HepG2 (cell line): Measurements from ENCODE around the gene RNF213. TPM values are rescaled to one million over a fixed set of nuclear protein-coding genes. Genes with fewer than 3 reads are reported as not detected.
"Not testable (repeated sequence)": the region's sequence is repeated elsewhere in the genome, so short reads cannot be mapped to it uniquely, and the experiment has no call there.

Experiments used
- ATAC-seq: fragments of 200-7000 bp; cut with Tn5 transposase; 3 replicates; pipeline ENCODE4 v1.9.1; 2020; ENCODE audit warnings: mild to moderate bottlenecking, moderate library complexity
- BruUV-seq: library from RNA; stranded (reverse); fragments of 400-500 nt; replicated peaks from 2 replicates; lab custom pipeline; 2021; lab: Mats Ljungman, UMichigan
- CTCF ChIA-PET: fragments of 300-600 bp; formaldehyde crosslinking; extraction: SDS; loops from one replicate; lab custom pipeline; 2021; ENCODE audit warnings: low total read pairs, inconsistent platforms, low intra/inter-chr PET ratio; lab: Yijun Ruan, JAX
- POLR2A ChIA-PET: fragments of 350-600 bp; sonication (Branson Sonifier 250); formaldehyde crosslinking; loops from one replicate; lab custom pipeline; 2020; ENCODE audit warnings: antibody characterized with exemption, inconsistent platforms; lab: Yijun Ruan, JAX
- DNase-seq: peaks from one replicate; pipeline ENCODE4 v3.0.0-alpha.2; 2015; ENCODE audit warnings: low spot score
- FAIRE-seq: peaks from 3 replicates; lab custom pipeline; 2011; peaks lifted over from hg19 to GRCh38; lab: Jason Lieb, UNC
- H2AFZ ChIP-seq: one replicate; pipeline ENCODE4 v1.6.1; 2011; ENCODE audit warnings: low read length, inconsistent platforms
- H3K27ac ChIP-seq: fragments of 300-600 bp; 3 replicates; pipeline ENCODE4 v1.8.0; 2011; ENCODE audit warnings: mixed run types, mild to moderate bottlenecking, mixed read lengths, low read length, inconsistent platforms; ENCODE audit not compliant: insufficient read depth; ENCODE audit errors: extremely low read length
- H3K27me3 ChIP-seq, 2 experiments: fragments of 200-600 bp in 1 of 2; 2 replicates in 1 of 2; 3 replicates in 1 of 2; pipeline versions ENCODE4 v1.6.0 to v1.8.0; 2011; ENCODE audit warnings: low read length in 2 of 2, mild to moderate bottlenecking in 2 of 2, moderate library complexity in 2 of 2, inconsistent platforms in 1 of 2; ENCODE audit not compliant: insufficient read depth in 2 of 2, control insufficient read depth in 1 of 2
- H3K36me3 ChIP-seq, 2 experiments: fragments of 200-600 bp in 1 of 2; replicated peaks in 1 of 2; 2 replicates in 1 of 2; 3 replicates in 1 of 2; pipeline versions ENCODE4 v1.5.1 to v1.8.0; 2011; ENCODE audit warnings: low read length in 2 of 2, inconsistent platforms in 1 of 2; ENCODE audit not compliant: insufficient read depth in 2 of 2, control insufficient read depth in 1 of 2
- H3K4me1 ChIP-seq: 2 replicates; pipeline ENCODE4 v1.5.1; 2012; ENCODE audit warnings: low read length, inconsistent platforms; ENCODE audit not compliant: insufficient read depth
- H3K4me2 ChIP-seq: 2 replicates; pipeline ENCODE4 v1.6.0; 2011; ENCODE audit warnings: low read depth, low read length, inconsistent platforms
- H3K4me3 ChIP-seq, 3 experiments: fragments of 200-600 bp in 1 of 3; sonication (generic), shearing (Covaris generic) in 1 of 3; replicated peaks in 1 of 3; 2 replicates each; pipeline ENCODE4 v1.5.1; 2011 to 2016; ENCODE audit warnings: low read length in 3 of 3, inconsistent platforms in 2 of 3, low read depth in 2 of 3, mild to moderate bottlenecking in 2 of 3, control low read depth in 1 of 3, mixed read lengths in 1 of 3; ENCODE audit not compliant: insufficient read depth in 1 of 3
- H3K79me2 ChIP-seq: one replicate; pipeline ENCODE4 v1.6.1; 2011; ENCODE audit warnings: low read length, inconsistent platforms; ENCODE audit not compliant: insufficient read depth
- H3K9ac ChIP-seq: 2 replicates; pipeline ENCODE4 v1.6.0; 2011; ENCODE audit warnings: mild to moderate bottlenecking, low read depth, low read length, inconsistent platforms; ENCODE audit not compliant: insufficient read depth
- H3K9me3 ChIP-seq: 2 replicates; pipeline ENCODE4 v1.5.1; 2012; ENCODE audit warnings: mild to moderate bottlenecking, low read length
- H4K20me1 ChIP-seq: 2 replicates; pipeline ENCODE4 v1.6.0; 2011; ENCODE audit warnings: inconsistent platforms, mild to moderate bottlenecking, low read length, moderate library complexity; ENCODE audit not compliant: insufficient read depth
- AGO2 ChIP-seq: fragments of 200-400 bp; formaldehyde crosslinking; optimal IDR thresholded peaks from 2 replicates; pipeline ENCODE3; 2017; ENCODE audit warnings: mild to moderate bottlenecking, low read depth, low read length, moderate library complexity
- ATF5 ChIP-seq: sonication (generic); formaldehyde crosslinking; IDR thresholded peaks from 2 replicates; pipeline ENCODE4 v1.4.0; 2020; ENCODE audit warnings: mild to moderate bottlenecking, low read depth, missing genetic modification reagents
- GABPA ChIP-seq, 2 experiments: IDR thresholded peaks; 2 replicates each; pipeline ENCODE4 v1.6.1; 2011 to 2016; ENCODE audit warnings: low read depth in 2 of 2, low read length in 1 of 2, missing biosample characterization in 1 of 2, missing genetic modification characterization in 1 of 2
- LCORL ChIP-seq, 2 experiments: fragments of 450-650 bp in 1 of 2; sonication (generic) in 1 of 2; formaldehyde crosslinking in 1 of 2; IDR thresholded peaks; 2 replicates each; pipeline versions ENCODE4 v1.5.0 to v1.6.1; 2017 to 2020; ENCODE audit warnings: antibody characterized with exemption in 1 of 2, missing genetic modification reagents in 1 of 2
- RBFOX2 ChIP-seq: fragments of 200-400 bp; formaldehyde crosslinking; IDR thresholded peaks from 2 replicates; pipeline ENCODE4 v1.6.1; 2017; ENCODE audit warnings: low read depth, mild to moderate bottlenecking, low read length
- WGBS: methylation state at CpG from one replicate; pipeline ENCODE4 v1.1.6; 2017; ENCODE audit warnings: low lambda C conversion rate; 5-methylcytosine and 5-hydroxymethylcytosine counted together
- in situ Hi-C: cut with HindIII; loops from 2 replicates; pipeline ENCODE4 v1.10.0; 2017; ENCODE audit warnings: low pct_unique_long_range_greater_than_20kb; ENCODE audit not compliant: extremely low pct_ligation_motif_present
- intact Hi-C: fragments of 100-400 bp; cut with micrococcal nuclease; formaldehyde crosslinking; loops from one replicate; pipeline ENCODE4 v1.10.0; 2022; ENCODE audit not compliant: unreplicated experiment
- polyA plus RNA-seq, 8 experiments: library from polyadenylated mRNA; depleted of rRNA in 3 of 8; stranded (reverse) in 7 of 8; unstranded in 1 of 8; fragments of >200 nt; fragmentation: Illumina TruSeq in 4 of 8; extraction: Trizol in 4 of 8; gene quantifications; 2 replicates each; pipeline versions ENCODE4 v1.2.1 to v1.2.3, GENCODE V29; 2011 to 2016; ENCODE audit warnings: low read depth in 4 of 8, missing spikeins in 1 of 8, mixed read lengths in 1 of 8; ENCODE audit not compliant: insufficient read depth in 1 of 8
- total RNA-seq, 5 experiments: library from RNA; depleted of rRNA; stranded (reverse); fragments of >200 nt; fragmentation: Illumina TruSeq; extraction: Trizol; gene quantifications; 2 replicates each; pipeline ENCODE4 v1.2.3, GENCODE V29; 2016; ENCODE audit warnings: low read depth in 1 of 5

RNF213 gene
- total and polyA plus RNA-seq, 2 of the 13 experiments (the other 11 are each of a cell fraction or from before 2014, with no cell fraction given) = 38.6 to 38.7 TPM

GRCh38 chr17:80275857-80276256 lies 15.2 kb downstream of the RNF213 start:
- POLR2A ChIA-PET; H3K9ac ChIP-seq; H3K36me3 ChIP-seq; intact Hi-C loops; H3K4me2 ChIP-seq; H2AFZ ChIP-seq; H3K27ac ChIP-seq; H3K27me3 ChIP-seq; H3K4me1 ChIP-seq; H3K4me3 ChIP-seq; ATAC-seq; BruUV-seq; H4K20me1 ChIP-seq; CTCF ChIA-PET; H3K9me3 ChIP-seq; in situ Hi-C loops; DNase-seq; FAIRE-seq; H3K79me2 ChIP-seq; TF ChIP-seq LCORL (CRISPR knock-in tag; IDR thresholded peaks at IDR 0.05): not testable (repeated sequence)
- peak; percentile 94 for TF ChIP-seq LCORL (IDR thresholded peaks at IDR 0.05)
- WGBS = 96% methylated on average over 8 of the region's 8 CpGs

- in situ Hi-C loops (no loop called here), intact Hi-C loops (no loop called here)
- no peak overlapping the region for H3K27ac ChIP-seq
- peak; percentile 48; the same call in 1 of the 2 replicates for TF ChIP-seq RBFOX2
- TF ChIP-seq GABPA (IDR thresholded peaks at IDR 0.05; ENCODE audit: low read depth, low read length) = 0 out of 2 replicates have a peak, but pooled peaks have one; percentile 9
- TF ChIP-seq GABPA (CRISPR knock-in tag; IDR thresholded peaks at IDR 0.05; ENCODE audit: low read depth) = no peak
- TF ChIP-seq AGO2 = peak; percentile 58
- TF ChIP-seq ATF5 = no peak
- DNase-seq = no peak
- no peak overlapping the region for H2AFZ ChIP-seq
- ChIA-PET POLR2A (no interaction called here), CTCF (no interaction called here)
- ATAC-seq = no peak
- H3K4me2 ChIP-seq = no peak overlapping the region
- H3K9ac ChIP-seq = no peak overlapping the region
- no peaks in the 10 kb centered on the region for H3K27me3 ChIP-seq
- BruUV-seq = no TSS peak
- FAIRE-seq = no peak
- no peaks in the 10 kb centered on the region for H3K9me3 ChIP-seq
- no peak overlapping the region for H3K4me3 ChIP-seq
- H3K79me2 ChIP-seq = no peaks in the 10 kb centered on the region
- no peaks in the 10 kb centered on the region for H3K4me1 ChIP-seq
- peaks cover 2 to 6% of the 10 kb centered on the region in 2 experiments; a peak in 3 of 5 replicates for H3K36me3 ChIP-seq
- no peaks in the 10 kb centered on the region for H4K20me1 ChIP-seq
- 96% methylated on average over 30 of the region's 34 CpGs for WGBS
Observed at GRCh38 chr17:80277751-80278671, 17.4 kb downstream of the RNF213 start.
